SK-N-SH (cell line): ENCODE measurements around the gene CNTROB. TPM values are rescaled to one million over a fixed set of nuclear protein-coding genes. Genes with fewer than 3 reads are reported as not detected.

Experiments
- CTCF ChIA-PET: fragments of 300-600, 350-600 bp; formaldehyde crosslinking; extraction: SDS; loops from one replicate; lab custom pipeline; 2021; lab: Yijun Ruan, JAX
- POLR2A ChIA-PET: fragments of 350-600 bp; sonication (Branson Sonifier 250); formaldehyde crosslinking; extraction: SDS; loops from one replicate; lab custom pipeline; 2020; ENCODE audit warnings: antibody characterized with exemption, inconsistent platforms; lab: Yijun Ruan, JAX
- DNase-seq: peaks from one replicate; pipeline ENCODE4 v3.0.0; 2012
- H2AFZ ChIP-seq: fragments of 200-600 bp; sonication (generic); 2 replicates; pipeline ENCODE4 v1.8.1; 2016; ENCODE audit warnings: antibody characterized with exemption, mild to moderate bottlenecking, low read depth
- H3F3A ChIP-seq: fragments of 200-600 bp; sonication (generic); replicated peaks from 2 replicates; pipeline ENCODE3; 2016; ENCODE audit warnings: antibody characterized with exemption, mild to moderate bottlenecking; ENCODE audit not compliant: insufficient read depth
- H3K27ac ChIP-seq, 2 experiments: fragments of 200-500 bp in 1 of 2; fragments of 200-600 bp in 1 of 2; sonication (Bioruptor generic) in 1 of 2; sonication (generic), shearing (Covaris generic) in 1 of 2; 2 replicates each; pipeline versions ENCODE4 v1.5.1 to v1.6.1; 2014 to 2016; ENCODE audit warnings: low read depth in 2 of 2, inconsistent platforms in 1 of 2, low read length in 1 of 2, mild to moderate bottlenecking in 1 of 2, mixed read lengths in 1 of 2
- H3K27me3 ChIP-seq: fragments of 200-600 bp; sonication (generic), shearing (Covaris generic); 2 replicates; pipeline ENCODE4 v1.6.1; 2016; ENCODE audit warnings: mixed run types; ENCODE audit not compliant: insufficient read depth
- H3K36me3 ChIP-seq, 2 experiments: fragments of 200-500 bp in 1 of 2; fragments of 200-600 bp in 1 of 2; sonication (Bioruptor generic) in 1 of 2; sonication (generic) in 1 of 2; replicated peaks in 1 of 2; 2 replicates each; pipeline versions ENCODE3 to v1.5.1; 2014 to 2016; ENCODE audit warnings: low read length in 1 of 2, mild to moderate bottlenecking in 1 of 2; ENCODE audit not compliant: insufficient read depth in 2 of 2, control insufficient read depth in 1 of 2
- H3K4me1 ChIP-seq, 2 experiments: fragments of 200-500 bp in 1 of 2; fragments of 200-600 bp in 1 of 2; sonication (Bioruptor generic) in 1 of 2; sonication (generic), shearing (Covaris generic) in 1 of 2; 2 replicates each; pipeline versions ENCODE4 v1.5.1 to v1.6.1; 2014 to 2016; ENCODE audit warnings: low read depth in 1 of 2, low read length in 1 of 2, mixed run types in 1 of 2; ENCODE audit not compliant: insufficient read depth in 2 of 2, control insufficient read depth in 1 of 2
- H3K4me2 ChIP-seq: fragments of 200-600 bp; sonication (generic), shearing (Covaris generic); 2 replicates; pipeline ENCODE4 v1.6.1; 2017; ENCODE audit warnings: mixed run types
- H3K4me3 ChIP-seq, 2 experiments: fragments of 200-500 bp in 1 of 2; fragments of 200-600 bp in 1 of 2; sonication (Bioruptor generic) in 1 of 2; sonication (generic), shearing (Covaris generic) in 1 of 2; 2 replicates each; pipeline versions ENCODE4 v1.5.1 to v1.8.1; 2014 to 2016; ENCODE audit warnings: low read depth in 2 of 2, inconsistent platforms in 1 of 2, low read length in 1 of 2, mild to moderate bottlenecking in 1 of 2, mixed read lengths in 1 of 2, moderate library complexity in 1 of 2
- H3K79me2 ChIP-seq: fragments of 200-600 bp; sonication (generic); 2 replicates; pipeline ENCODE4 v1.8.1; 2017; ENCODE audit warnings: mild to moderate bottlenecking; ENCODE audit not compliant: insufficient read depth
- H3K9ac ChIP-seq: fragments of 200-600 bp; sonication (generic); 2 replicates; pipeline ENCODE4 v1.6.1; 2017; ENCODE audit warnings: mixed run types
- H3K9me2 ChIP-seq: fragments of 200-600 bp; sonication (generic); 2 replicates; pipeline ENCODE4 v1.6.1; 2017; ENCODE audit warnings: mixed run types
- H3K9me3 ChIP-seq: fragments of 200-600 bp; sonication (generic); 2 replicates; pipeline ENCODE4 v1.6.1; 2017; ENCODE audit warnings: mixed run types, mild to moderate bottlenecking, moderate library complexity
- H4K20me1 ChIP-seq: fragments of 200-600 bp; sonication (generic); 2 replicates; pipeline ENCODE4 v1.6.1; 2017; ENCODE audit warnings: mild to moderate bottlenecking, mixed run types; ENCODE audit not compliant: insufficient read depth
- CHD2 ChIP-seq: fragments of 150-350 bp; IDR thresholded peaks from 2 replicates; pipeline ENCODE4 v1.6.1; 2018; ENCODE audit warnings: low read length; ENCODE audit not compliant: partially characterized antibody
- MEF2A ChIP-seq: IDR thresholded peaks from 2 replicates; pipeline ENCODE4 v1.4.0; 2012; ENCODE audit warnings: low read depth, borderline replicate concordance
- NFIC ChIP-seq: IDR thresholded peaks from 2 replicates; pipeline ENCODE4 v1.4.0; 2012; ENCODE audit warnings: borderline replicate concordance
- RCOR1 ChIP-seq: fragments of 150-350 bp; IDR thresholded peaks from 2 replicates; pipeline ENCODE4 v1.6.1; 2017; ENCODE audit warnings: antibody characterized with exemption, low read length
- REST ChIP-seq: IDR thresholded peaks from 2 replicates; pipeline ENCODE4 v1.6.1; 2012; ENCODE audit warnings: mild to moderate bottlenecking, low read depth, low read length, moderate library complexity
- RFX5 ChIP-seq: IDR thresholded peaks from 2 replicates; pipeline ENCODE4 v1.6.1; 2012; ENCODE audit warnings: mild to moderate bottlenecking, improper control_type of control experiment, low read length
- SIN3A ChIP-seq: IDR thresholded peaks from 2 replicates; pipeline ENCODE4 v1.6.1; 2012; ENCODE audit warnings: low read depth, mild to moderate bottlenecking, low read length, moderate library complexity, borderline replicate concordance
- SMC3 ChIP-seq: IDR thresholded peaks from 2 replicates; pipeline ENCODE4 v1.6.1; 2012; ENCODE audit warnings: low read depth, low read length, improper control_type of control experiment
- TEAD4 ChIP-seq: IDR thresholded peaks from 2 replicates; pipeline ENCODE4 v1.4.0; 2012; ENCODE audit warnings: mild to moderate bottlenecking, borderline replicate concordance; ENCODE audit not compliant: insufficient read depth
- WGBS: methylation state at CpG from one replicate; pipeline ENCODE4 v1.1.6; 2017; ENCODE audit warnings: low lambda C conversion rate; 5-methylcytosine and 5-hydroxymethylcytosine counted together
- polyA plus RNA-seq, 3 experiments: library from polyadenylated mRNA; depleted of rRNA; stranded (reverse); fragments of >200 nt; gene quantifications; 2 replicates each; pipeline ENCODE4 v1.2.3, GENCODE V29; 2012
- TF ChIP-seq, protein P1 (sequence below): fragments of 200-600 bp; sonication (generic); IDR thresholded peaks from 2 replicates; pipeline ENCODE4 v1.6.1; 2017; ENCODE audit warnings: antibody characterized with exemption, mild to moderate bottlenecking, moderate library complexity
- TF ChIP-seq, protein P2 (sequence below): IDR thresholded peaks from 2 replicates; pipeline ENCODE4 v1.4.0; 2012; ENCODE audit warnings: low read depth, borderline replicate concordance

Gene CNTROB
- polyA plus RNA-seq, 1 of the 3 experiments (the other 2 are of a cell fraction): 26.3 TPM

DNA sequence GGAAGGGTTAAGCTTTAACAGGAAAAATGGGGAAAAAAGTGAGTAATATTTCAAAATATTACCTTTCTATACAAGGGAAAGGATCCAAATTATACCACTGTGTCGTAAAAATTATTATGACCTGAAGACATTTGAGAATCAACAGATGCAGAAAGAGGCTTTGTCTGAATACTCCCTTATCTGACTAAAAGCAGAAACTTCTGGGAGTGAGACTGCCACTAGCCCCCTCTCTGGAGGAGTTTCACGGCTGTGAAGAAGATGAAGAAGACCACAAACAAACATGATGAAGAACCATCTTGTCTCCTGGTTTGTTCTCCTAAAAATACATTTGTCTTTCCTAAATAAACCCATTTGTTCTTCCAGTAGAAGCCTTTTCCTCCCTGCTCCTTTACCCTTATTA lies 29.4 kb downstream of the CNTROB start:
- CTCF ChIA-PET: interaction anchor here (0.9 kb wide), 1 partner anchor 96 kb away, joined by 3 read pairs; no protein-coding TSS in a partner anchor
- H3F3A ChIP-seq: no peaks in the 10 kb centered on the region
- H3K4me1 ChIP-seq: no peaks in the 10 kb centered on the region; a peak in 1 of 4 replicates
- H2AFZ ChIP-seq: no peak overlapping the region
- POLR2A ChIA-PET: no interaction called here
- H3K4me2 ChIP-seq: no peak overlapping the region
- no peak for TF ChIP-seq CHD2
- H3K36me3 ChIP-seq: no peaks in the 10 kb centered on the region
- no peaks in the 10 kb centered on the region for H3K79me2 ChIP-seq
- H3K9me3 ChIP-seq: no peaks in the 10 kb centered on the region
- H3K9ac ChIP-seq: no peak overlapping the region
- H3K9me2 ChIP-seq: no peaks in the 10 kb centered on the region
- H3K27ac ChIP-seq: no peak overlapping the region
- H3K4me3 ChIP-seq: no peak overlapping the region
- no peaks in the 10 kb centered on the region for H3K27me3 ChIP-seq
- no peaks in the 10 kb centered on the region for H4K20me1 ChIP-seq
- WGBS: 23% methylated on average over 2 of the region's 2 CpGs
- no peak for DNase-seq

DNA sequence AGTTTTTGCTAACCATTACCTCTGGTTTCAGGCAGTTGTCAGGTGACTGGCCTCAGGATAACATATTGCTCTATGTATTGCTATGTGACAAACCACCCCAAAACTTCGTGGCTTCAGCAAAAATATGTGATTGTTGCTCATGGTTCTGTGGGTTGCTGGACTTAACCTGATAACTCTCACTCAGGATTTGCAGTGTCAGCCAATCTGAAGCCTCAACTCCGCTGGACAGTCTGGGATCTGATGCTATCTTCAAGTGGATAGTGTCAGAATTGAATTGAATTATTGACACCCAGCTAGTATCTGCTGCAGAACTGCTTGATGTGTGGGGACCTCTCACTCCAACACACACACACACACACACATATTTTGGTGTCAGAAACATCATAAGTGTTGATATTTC lies 35.7 kb downstream of the CNTROB start:
- Histone ChIP-seq H3K9me2 (no peaks in the 10 kb centered on the region), H2AFZ (no peak overlapping the region), H3K4me1 (no peaks in the 10 kb centered on the region), H3K4me3 (no peak overlapping the region), H3K27me3 (no peaks in the 10 kb centered on the region), H3K4me2 (no peak overlapping the region), H3F3A (no peaks in the 10 kb centered on the region), H3K36me3 (no peaks in the 10 kb centered on the region), H4K20me1 (no peaks in the 10 kb centered on the region), H3K79me2 (no peaks in the 10 kb centered on the region), H3K27ac (no peak overlapping the region), H3K9me3 (no peaks in the 10 kb centered on the region)
- no peak for DNase-seq
- POLR2A ChIA-PET: no interaction called here
- TF ChIP-seq, protein P1, sequence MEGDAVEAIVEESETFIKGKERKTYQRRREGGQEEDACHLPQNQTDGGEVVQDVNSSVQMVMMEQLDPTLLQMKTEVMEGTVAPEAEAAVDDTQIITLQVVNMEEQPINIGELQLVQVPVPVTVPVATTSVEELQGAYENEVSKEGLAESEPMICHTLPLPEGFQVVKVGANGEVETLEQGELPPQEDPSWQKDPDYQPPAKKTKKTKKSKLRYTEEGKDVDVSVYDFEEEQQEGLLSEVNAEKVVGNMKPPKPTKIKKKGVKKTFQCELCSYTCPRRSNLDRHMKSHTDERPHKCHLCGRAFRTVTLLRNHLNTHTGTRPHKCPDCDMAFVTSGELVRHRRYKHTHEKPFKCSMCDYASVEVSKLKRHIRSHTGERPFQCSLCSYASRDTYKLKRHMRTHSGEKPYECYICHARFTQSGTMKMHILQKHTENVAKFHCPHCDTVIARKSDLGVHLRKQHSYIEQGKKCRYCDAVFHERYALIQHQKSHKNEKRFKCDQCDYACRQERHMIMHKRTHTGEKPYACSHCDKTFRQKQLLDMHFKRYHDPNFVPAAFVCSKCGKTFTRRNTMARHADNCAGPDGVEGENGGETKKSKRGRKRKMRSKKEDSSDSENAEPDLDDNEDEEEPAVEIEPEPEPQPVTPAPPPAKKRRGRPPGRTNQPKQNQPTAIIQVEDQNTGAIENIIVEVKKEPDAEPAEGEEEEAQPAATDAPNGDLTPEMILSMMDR: no peak
- TF ChIP-seq TEAD4 (no peak), CHD2 (no peak)
- TF ChIP-seq, all 33 proteins: peak for 0
- 28% methylated on average over 2 of the region's 2 CpGs for WGBS
- no peak overlapping the region for H3K9ac ChIP-seq
- CTCF ChIA-PET: interaction anchor here (1.4 kb wide), 1 partner anchor 22 kb away, joined by 6 read pairs; no protein-coding TSS in a partner anchor

GRCh38 chr17:7969433-7969832 lies 37.4 kb downstream of the CNTROB start:
- Histone ChIP-seq H3K27ac (no peak overlapping the region), H3K9ac (no peak overlapping the region), H3K4me2 (no peak overlapping the region), H3F3A (no peaks in the 10 kb centered on the region), H3K4me3 (no peak overlapping the region), H3K9me2 (no peaks in the 10 kb centered on the region), H3K79me2 (no peaks in the 10 kb centered on the region), H3K27me3 (no peaks in the 10 kb centered on the region), H3K4me1 (no peaks in the 10 kb centered on the region), H3K36me3 (no peaks in the 10 kb centered on the region), H2AFZ (no peak overlapping the region), H4K20me1 (no peaks in the 10 kb centered on the region), H3K9me3 (no peaks in the 10 kb centered on the region)
- CTCF ChIA-PET: interaction anchor here (1.3 kb wide), 1 partner anchor 9 kb away, joined by 3 read pairs; no protein-coding TSS in a partner anchor
- POLR2A ChIA-PET: no interaction called here
- 80% methylated on average over 6 of the region's 6 CpGs for WGBS
- no peak for DNase-seq
- TF ChIP-seq RCOR1 (no peak), NFIC (no peak), SIN3A (no peak), SMC3 (no peak), REST (no peak), MEF2A (no peak), RFX5 (no peak), TEAD4 (no peak)
- TF ChIP-seq, protein P1: no peak
- TF ChIP-seq, protein P2, sequence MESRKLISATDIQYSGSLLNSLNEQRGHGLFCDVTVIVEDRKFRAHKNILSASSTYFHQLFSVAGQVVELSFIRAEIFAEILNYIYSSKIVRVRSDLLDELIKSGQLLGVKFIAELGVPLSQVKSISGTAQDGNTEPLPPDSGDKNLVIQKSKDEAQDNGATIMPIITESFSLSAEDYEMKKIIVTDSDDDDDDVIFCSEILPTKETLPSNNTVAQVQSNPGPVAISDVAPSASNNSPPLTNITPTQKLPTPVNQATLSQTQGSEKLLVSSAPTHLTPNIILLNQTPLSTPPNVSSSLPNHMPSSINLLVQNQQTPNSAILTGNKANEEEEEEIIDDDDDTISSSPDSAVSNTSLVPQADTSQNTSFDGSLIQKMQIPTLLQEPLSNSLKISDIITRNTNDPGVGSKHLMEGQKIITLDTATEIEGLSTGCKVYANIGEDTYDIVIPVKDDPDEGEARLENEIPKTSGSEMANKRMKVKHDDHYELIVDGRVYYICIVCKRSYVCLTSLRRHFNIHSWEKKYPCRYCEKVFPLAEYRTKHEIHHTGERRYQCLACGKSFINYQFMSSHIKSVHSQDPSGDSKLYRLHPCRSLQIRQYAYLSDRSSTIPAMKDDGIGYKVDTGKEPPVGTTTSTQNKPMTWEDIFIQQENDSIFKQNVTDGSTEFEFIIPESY: no peak
